ENCODE results near the gene NPAS1. TPM values are rescaled to one million over a fixed set of nuclear protein-coding genes. Genes with fewer than 3 reads are reported as not detected.
A peak's percentile ranks its signal among the peaks of the same experiment; 100 is the strongest.

The NPAS1 gene
- polyA plus RNA-seq, 1 donor (not counting 4 experiments of a cell fraction or from before 2014, with no cell fraction given): 0.42 TPM

- no peaks in the 10 kb centered on the region for H4K20me1 ChIP-seq (ENCODE audit: control insufficient read depth, extremely low read depth, insufficient read depth, low read length)
- FAIRE-seq (no peak), DNase-seq (ENCODE audit: low read depth, low spot score) (no peak)
- H2AFZ ChIP-seq (ENCODE audit: control insufficient read depth, low read length): no peak overlapping the region
- H3K79me2 ChIP-seq (ENCODE audit: control insufficient read depth, insufficient read depth, low read length): peaks cover 53% of the 10 kb centered on the region
- H3K4me1 ChIP-seq (ENCODE audit: control insufficient read depth, extremely low read depth, insufficient read depth, low read length): peaks cover 15% of the 10 kb centered on the region
- dilution Hi-C loops (cut with MboI; ENCODE audit: extremely low pct_ligation_motif_present, low sequenced_read_pairs): no loop called here
- TF ChIP-seq CTCF (optimal IDR thresholded peaks at IDR 0.05 in 1 of 3, IDR thresholded peaks at IDR 0.05 in 1 of 3, conservative IDR thresholded peaks at IDR 0.05 in 1 of 3; ENCODE audit: extremely low read depth in 1 of 3, insufficient read depth in 2 of 3, low read length in 3 of 3): no peak
- TF ChIP-seq EZH2 (IDR thresholded peaks at IDR 0.05; ENCODE audit: low read length): no peak
- H3K9ac ChIP-seq (ENCODE audit: control insufficient read depth, extremely low read depth, insufficient read depth, low read length): no peak overlapping the region
- H3K27ac ChIP-seq (ENCODE audit: control insufficient read depth, insufficient read depth, low read length): no peak overlapping the region
- no peaks in the 10 kb centered on the region for H3K9me3 ChIP-seq (ENCODE audit: control insufficient read depth, low read depth, low read length)
- H3K27me3 ChIP-seq (ENCODE audit: control insufficient read depth, extremely low read depth, insufficient read depth, low read length): no peaks in the 10 kb centered on the region
- H3K4me3 ChIP-seq (ENCODE audit: control insufficient read depth in 2 of 3, extremely low read depth in 1 of 3, insufficient read depth in 2 of 3, low read depth in 1 of 3, low read length in 3 of 3): no peak overlapping the region
- H3K4me2 ChIP-seq (ENCODE audit: control insufficient read depth, extremely low read depth, insufficient read depth, low read depth, low read length): no peak overlapping the region
- H3K9me1 ChIP-seq (ENCODE audit: control insufficient read depth, extremely low read depth, insufficient read depth, low read length): peaks cover 4% of the 10 kb centered on the region
- peaks cover 14 to 42% of the 10 kb centered on the region in 2 experiments for H3K36me3 ChIP-seq (ENCODE audit: control insufficient read depth in 2 of 2, extremely low read depth in 1 of 2, insufficient read depth in 2 of 2, low read length in 2 of 2)
Observed at GRCh38 chr19:47093841-47094240, 74.2 kb downstream of the NPAS1 start.

GRCh38 chr19:47094557-47095475 lies 75.2 kb downstream of the NPAS1 start:
- no peak overlapping the region for H3K4me3 ChIP-seq (ENCODE audit: control insufficient read depth in 2 of 3, extremely low read depth in 1 of 3, insufficient read depth in 2 of 3, low read depth in 1 of 3, low read length in 3 of 3)
- peaks cover 60% of the 10 kb centered on the region for H3K79me2 ChIP-seq (ENCODE audit: control insufficient read depth, insufficient read depth, low read length)
- H3K9me3 ChIP-seq (ENCODE audit: control insufficient read depth, low read depth, low read length): no peaks in the 10 kb centered on the region
- peaks cover 4% of the 10 kb centered on the region for H3K9me1 ChIP-seq (ENCODE audit: control insufficient read depth, extremely low read depth, insufficient read depth, low read length)
- peaks cover 9 to 36% of the 10 kb centered on the region in 2 experiments for H3K36me3 ChIP-seq (ENCODE audit: control insufficient read depth in 2 of 2, extremely low read depth in 1 of 2, insufficient read depth in 2 of 2, low read length in 2 of 2)
- peaks cover 15% of the 10 kb centered on the region for H3K4me1 ChIP-seq (ENCODE audit: control insufficient read depth, extremely low read depth, insufficient read depth, low read length)
- dilution Hi-C loops (cut with MboI; ENCODE audit: extremely low pct_ligation_motif_present, low sequenced_read_pairs): no loop called here
- H4K20me1 ChIP-seq (ENCODE audit: control insufficient read depth, extremely low read depth, insufficient read depth, low read length): no peaks in the 10 kb centered on the region
- DNase-seq (ENCODE audit: low read depth, low spot score) (no peak), FAIRE-seq (no peak)
- H2AFZ ChIP-seq (ENCODE audit: control insufficient read depth, low read length): no peak overlapping the region
- H3K4me2 ChIP-seq (ENCODE audit: control insufficient read depth, extremely low read depth, insufficient read depth, low read depth, low read length): no peak overlapping the region
- TF ChIP-seq CTCF (optimal IDR thresholded peaks at IDR 0.05 in 1 of 3, IDR thresholded peaks at IDR 0.05 in 1 of 3, conservative IDR thresholded peaks at IDR 0.05 in 1 of 3; ENCODE audit: extremely low read depth in 1 of 3, insufficient read depth in 2 of 3, low read length in 3 of 3) (no peak), EZH2 (IDR thresholded peaks at IDR 0.05; ENCODE audit: low read length) (no peak)
- peak overlapping the region; percentile 68 for H3K27ac ChIP-seq (ENCODE audit: control insufficient read depth, insufficient read depth, low read length)
- H3K9ac ChIP-seq (ENCODE audit: control insufficient read depth, extremely low read depth, insufficient read depth, low read length): peak overlapping the region; percentile 8
- no peaks in the 10 kb centered on the region for H3K27me3 ChIP-seq (ENCODE audit: control insufficient read depth, extremely low read depth, insufficient read depth, low read length)

Other genes starting within 250 kb of the NPAS1 start
- gene SLC1A5, start 231.2 kb upstream of the NPAS1 start, polyA plus RNA-seq: 74.8 to 137 TPM (median 90.4 TPM) in 3 replicates
- 183 to 218 TPM (median 192 TPM) in 3 replicates for gene AP2S1, start 169.0 kb upstream of the NPAS1 start, polyA plus RNA-seq
- gene ARHGAP35, start 158.8 kb upstream of the NPAS1 start, polyA plus RNA-seq: 14.3 to 21.7 TPM (median 19.5 TPM) in 3 replicates
- gene TMEM160, start 28.8 kb downstream of the NPAS1 start, polyA plus RNA-seq: 11.1 to 19.9 TPM (median 11.5 TPM) in 3 replicates
- gene ZC3H4, start 93.9 kb downstream of the NPAS1 start, polyA plus RNA-seq: 2.9 to 12.6 TPM (median 5.6 TPM) in 3 replicates
- 58.7 to 107 TPM (median 102 TPM) in 3 replicates for gene SAE1, start 111.0 kb downstream of the NPAS1 start, polyA plus RNA-seq
- gene BBC3, start 211.4 kb downstream of the NPAS1 start, polyA plus RNA-seq: 0.60 to 1.1 TPM (median 0.89 TPM) in 3 replicates
- gene CCDC9, start 236.7 kb downstream of the NPAS1 start, polyA plus RNA-seq: 2.2 to 3.8 TPM (median 2.8 TPM) in 3 replicates